Superior temporal gyrus (tissue), 1 donor: ENCODE measurements around the gene CACNA1D.

ENCODE experiments used
- DNase-seq: peaks from one replicate; pipeline ENCODE4 v3.0.0-alpha.2; 2016; ENCODE audit errors: extremely low spot score

CACNA1D gene

DNA sequence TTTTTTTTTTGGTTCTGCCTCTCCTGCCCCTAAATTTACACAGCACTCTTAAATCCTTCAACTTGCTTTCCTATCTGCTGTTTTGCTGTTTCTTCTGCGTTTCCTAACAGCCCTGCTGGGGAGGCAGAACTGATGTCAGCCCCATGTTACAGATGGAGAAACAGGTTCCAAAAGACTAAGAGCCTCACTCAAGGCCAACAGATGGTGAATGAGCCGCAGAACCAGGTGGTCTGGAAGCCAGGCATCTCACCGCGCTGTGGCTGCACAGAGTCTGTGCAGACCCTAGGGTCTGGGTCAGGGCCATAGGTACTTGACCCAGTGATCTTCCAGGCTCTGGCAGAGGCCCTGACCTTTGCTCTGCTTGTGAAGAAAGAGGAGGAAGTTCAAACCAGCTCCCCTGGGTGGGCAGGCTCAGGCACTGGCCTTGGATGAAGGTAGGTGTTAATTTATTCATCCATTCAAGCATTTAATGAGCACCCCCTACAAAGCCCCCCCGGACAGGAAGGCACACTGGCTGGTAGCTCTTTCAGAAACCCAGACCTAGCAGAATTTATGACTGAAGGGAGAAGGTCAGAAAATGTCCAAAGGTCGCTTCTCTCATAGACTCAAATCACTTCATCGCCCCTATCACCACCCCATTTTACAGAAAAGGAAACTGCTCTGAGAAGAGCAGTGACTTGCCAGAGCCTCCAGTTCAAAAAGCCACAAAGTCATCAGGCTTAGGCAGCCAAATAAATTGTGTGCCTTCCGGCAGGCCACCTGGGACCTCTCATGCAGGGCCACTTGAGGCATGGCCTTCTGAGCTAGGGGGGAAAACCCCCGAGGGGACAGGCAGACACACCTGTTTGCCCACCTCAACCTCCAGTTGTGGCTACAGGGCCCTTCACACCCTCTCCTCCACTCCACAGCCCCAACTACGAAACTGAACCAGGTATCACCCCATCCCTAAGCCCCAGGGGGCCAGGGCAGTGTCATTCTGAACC, 349.1 kb downstream of the CACNA1D start:
- DNase-seq: peak; percentile 26

DNA sequence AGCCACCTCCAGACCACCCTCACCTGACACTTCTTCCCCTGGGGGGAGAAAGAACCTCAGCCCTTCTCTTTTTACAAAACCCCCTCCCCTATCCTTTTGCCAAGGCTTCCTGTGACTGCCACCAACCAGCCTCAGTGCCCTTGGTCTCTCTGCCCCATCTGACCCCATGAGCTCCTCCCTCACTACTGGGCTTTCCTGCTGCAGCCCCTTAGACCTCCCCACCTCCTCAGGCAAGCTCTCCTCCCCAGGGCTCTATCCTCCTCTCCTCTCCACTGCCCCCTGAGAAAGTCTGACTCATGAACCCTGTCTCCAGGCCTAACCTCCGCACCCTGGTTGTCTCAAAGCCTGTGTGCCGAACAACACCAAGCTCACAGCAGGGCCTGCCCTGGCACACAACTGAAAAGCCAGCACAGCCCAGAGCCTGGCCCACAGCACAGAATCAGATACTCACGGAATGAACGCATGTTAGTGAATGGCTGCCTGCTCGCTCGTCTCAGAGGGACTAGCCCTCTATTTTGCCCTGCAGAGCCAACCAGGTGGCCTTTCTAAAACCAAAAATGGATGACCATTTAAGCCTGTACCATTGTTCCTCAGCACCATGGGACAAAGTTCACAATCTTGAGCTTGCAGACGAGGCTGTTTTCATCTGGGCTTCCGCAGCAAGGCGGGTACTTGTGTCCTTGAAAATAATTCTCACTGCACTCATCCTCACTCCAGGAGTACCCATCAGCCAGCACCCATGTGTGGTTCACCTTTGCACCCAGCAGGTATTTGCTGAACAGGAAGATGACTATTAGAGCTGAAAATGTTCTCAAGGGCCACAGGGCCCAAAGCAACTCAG, 350.1 kb downstream of the CACNA1D start:
- DNase-seq: peak; percentile 48

- peak; percentile 39 for DNase-seq
Observed at GRCh38 chr3:53845103-53845880, 350.9 kb downstream of the CACNA1D start.

- no peak for DNase-seq
Observed at GRCh38 chr3:53845881-53846133, 351.4 kb downstream of the CACNA1D start.

GRCh38 chr3:53846134-53846850, 351.9 kb downstream of the CACNA1D start, which contains the start of the genes CHDH and IL17RB:
Gene CHDH, minus strand, starts transcription at chr3:53846419. Its CDS starts 22,411 bp downstream, at chr3:53824008.
Gene IL17RB, plus strand, starts transcription at chr3:53846568. Its CDS starts 21 bp downstream, at chr3:53846589.
- DNase-seq: peak; percentile 71

DNA sequence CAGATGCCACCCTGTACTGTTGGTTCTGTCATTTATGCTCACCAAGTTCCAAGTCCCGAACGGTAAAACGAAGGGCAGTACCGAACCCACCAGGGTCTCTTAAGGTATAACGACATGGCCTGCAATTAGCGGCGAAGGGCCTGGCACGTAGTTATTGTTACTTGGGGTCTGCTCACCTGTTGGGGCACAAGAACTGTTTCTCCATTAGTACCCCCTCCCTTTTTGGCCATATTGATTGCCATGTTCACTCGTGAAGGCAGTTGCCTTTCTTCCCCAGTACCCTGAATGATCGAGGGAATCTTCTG, 352.4 kb downstream of the CACNA1D start:
- DNase-seq: no peak

GRCh38 chr3:53849916-53850315, 355.5 kb downstream of the CACNA1D start:
- no peak for DNase-seq

GRCh38 chr3:53850895-53851294, 356.5 kb downstream of the CACNA1D start:
- no peak for DNase-seq

DNA sequence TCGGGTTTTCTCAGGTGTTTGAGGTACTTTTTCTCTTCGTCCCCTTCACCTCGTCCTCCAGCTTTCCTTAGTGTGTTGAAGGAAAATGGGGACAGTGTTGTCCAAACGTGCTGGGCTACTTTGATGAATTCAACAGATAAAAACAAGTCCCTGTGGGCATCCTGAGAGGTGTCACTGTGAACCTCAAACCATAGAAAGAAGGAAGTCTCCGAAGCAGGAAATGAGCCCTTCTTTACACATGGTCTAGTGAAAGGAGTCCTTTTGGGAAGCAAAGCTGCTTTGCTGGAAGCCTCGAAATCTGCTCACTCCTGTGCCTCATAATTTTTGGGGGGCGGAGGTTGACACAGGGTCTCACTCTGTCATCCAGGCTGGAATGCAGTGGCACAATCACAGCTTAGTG, 362.6 kb downstream of the CACNA1D start:
- no peak for DNase-seq

- DNase-seq: no peak
Observed at GRCh38 chr3:53858096-53858741, 363.8 kb downstream of the CACNA1D start.

DNA sequence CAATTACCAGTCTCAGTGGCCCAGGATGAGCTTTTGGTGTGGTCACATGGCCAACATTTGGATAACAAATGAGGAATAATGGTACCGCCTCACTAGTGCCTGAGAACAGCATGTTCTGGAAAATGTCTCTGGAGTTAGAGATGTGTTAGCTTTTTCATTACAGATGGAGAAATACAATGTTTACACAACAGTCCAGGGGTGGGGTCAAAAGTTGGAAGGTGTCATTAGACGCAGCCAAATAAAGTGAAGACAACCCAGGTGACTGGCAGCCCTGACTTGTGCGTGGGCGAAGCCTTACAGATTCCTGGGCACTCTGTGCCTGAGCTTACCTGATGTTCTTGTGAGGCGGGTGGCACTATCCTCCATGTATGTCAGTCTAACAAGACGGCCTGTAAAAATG, 364.8 kb downstream of the CACNA1D start:
- no peak for DNase-seq

DNA sequence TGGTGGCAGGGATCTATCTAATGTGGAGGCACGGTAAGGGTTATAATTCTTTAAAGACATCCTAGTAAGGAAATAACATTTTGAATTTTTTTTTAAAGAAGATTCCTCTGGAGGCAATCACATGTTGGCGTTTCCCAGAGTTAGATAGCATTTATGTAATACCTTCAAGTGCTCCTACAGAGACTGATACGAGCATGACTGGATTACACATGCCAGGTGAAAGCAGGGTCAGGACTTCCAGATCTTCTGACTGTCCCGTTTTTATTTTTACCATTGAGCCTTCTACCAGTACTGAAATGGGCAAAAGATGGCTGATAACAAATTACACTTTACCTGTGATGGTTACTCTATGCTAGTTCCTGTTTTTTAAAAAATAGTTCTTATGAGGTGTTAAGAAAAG, 365.8 kb downstream of the CACNA1D start:
- DNase-seq: no peak

- no peak for DNase-seq
Observed at GRCh38 chr3:53862241-53862640, 367.8 kb downstream of the CACNA1D start.

DNA sequence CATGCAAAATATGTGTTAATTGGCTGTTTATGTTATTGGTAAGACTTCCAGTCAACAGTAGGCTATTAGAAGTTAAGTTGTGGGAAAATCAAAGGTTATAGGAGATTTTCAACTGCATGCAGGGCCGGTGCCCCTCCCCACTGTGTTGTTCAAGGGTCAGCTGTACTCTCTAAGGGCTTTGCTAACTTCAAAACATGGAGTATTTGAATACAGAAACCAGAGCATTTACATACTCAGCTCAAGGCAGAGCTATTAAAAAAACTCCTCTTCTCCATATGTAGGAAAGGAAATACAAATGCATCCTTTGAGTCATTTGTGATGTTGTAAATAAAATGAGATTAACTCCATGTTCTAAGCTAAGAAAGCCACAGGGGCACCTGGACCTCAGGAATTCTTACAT, 368.7 kb downstream of the CACNA1D start:
- no peak for DNase-seq
